ENCODE measurements around the gene AQP6.
A peak's percentile ranks its signal among the peaks of the same experiment; 100 is the strongest.
"Not testable (repeated sequence)": the region's sequence is repeated elsewhere in the genome, so short reads cannot be mapped to it uniquely, and the experiment has no call there.

Gene AQP6

GRCh38 chr12:49973361-49973830 is 649 bp downstream of the AQP6 start:
- no peak for DNase-seq

GRCh38 chr12:49974231-49974675 is 1.5 kb downstream of the AQP6 start:
- peak; percentile 79 for DNase-seq

- DNase-seq, result no peak
Measured at GRCh38 chr12:49974677-49975317, 2.0 kb downstream of the AQP6 start.

GRCh38 chr12:49975318-49975761 is 2.6 kb downstream of the AQP6 start:
- DNase-seq, result no peak

GRCh38 chr12:49976557-49976956 is 3.8 kb downstream of the AQP6 start:
- no peak for DNase-seq

GRCh38 chr12:49978125-49978524 is 5.4 kb downstream of the AQP6 start:
- no peak for DNase-seq

GRCh38 chr12:49979016-49979586 is 6.4 kb downstream of the AQP6 start:
- peak; percentile 100 for DNase-seq

- DNase-seq, result peak; percentile 68
Measured at GRCh38 chr12:49979791-49980190, 7.0 kb downstream of the AQP6 start.

- peak; percentile 91 for DNase-seq
Measured at GRCh38 chr12:49980501-49981349, 8.0 kb downstream of the AQP6 start.

- DNase-seq, result no peak
Measured at GRCh38 chr12:49982246-49983087, 9.7 kb downstream of the AQP6 start.

- DNase-seq, result peak; percentile 99
Measured at GRCh38 chr12:49983892-49984291, 11.1 kb downstream of the AQP6 start.

GRCh38 chr12:49984476-49985359 is 12.0 kb downstream of the AQP6 start:
- peak; percentile 100 for DNase-seq

GRCh38 chr12:49985981-49986380 is 13.2 kb downstream of the AQP6 start:
- DNase-seq, result no peak

GRCh38 chr12:49986476-49986875 is 13.7 kb downstream of the AQP6 start:
- DNase-seq, result peak; percentile 81

- DNase-seq, result no peak
Measured at GRCh38 chr12:49987625-49988303, 15.0 kb downstream of the AQP6 start.

- not testable (repeated sequence) for DNase-seq
Measured at GRCh38 chr12:49989400-49989799, 16.7 kb downstream of the AQP6 start.

GRCh38 chr12:49990273-49990672 is 17.5 kb downstream of the AQP6 start:
- no peak for DNase-seq

- no peak for DNase-seq
Measured at GRCh38 chr12:49998453-49998852, 25.7 kb downstream of the AQP6 start.

GRCh38 chr12:50003595-50003994 is 30.8 kb downstream of the AQP6 start:
- DNase-seq, result no peak

GRCh38 chr12:50004696-50005095 is 31.9 kb downstream of the AQP6 start:
- DNase-seq, result no peak

GRCh38 chr12:50005175-50005574 is 32.4 kb downstream of the AQP6 start:
- no peak for DNase-seq

Measured in NCI-H82 (cell line).